GM19467 (cell line): ENCODE data around the gene SLC34A3.
"Not testable (repeated sequence)": the region's sequence is repeated elsewhere in the genome, so short reads cannot be mapped to it uniquely, and the experiment has no call there.

ENCODE experiments used
- ATAC-seq: cut with Tn5 transposase; IDR thresholded peaks from one replicate; pipeline ENCODE4 v1.9.1; 2021; ENCODE audit warnings: mild to moderate bottlenecking, moderate library complexity; ENCODE audit not compliant: unreplicated experiment

SLC34A3 gene

GRCh38 chr9:137254624-137255447 lies 24.1 kb downstream of the SLC34A3 start, which contains the start of gene NELFB:
Gene NELFB (plus strand): TSS chr9:137255327.
- ATAC-seq: peak; percentile 68

- peak; percentile 20 for ATAC-seq
These were observed 24.9 kb downstream of the SLC34A3 start for GRCh38 chr9:137255448-137256114.

GRCh38 chr9:137256362-137256761 lies 25.7 kb downstream of the SLC34A3 start:
- ATAC-seq: no peak

GRCh38 chr9:137256856-137257255 lies 26.2 kb downstream of the SLC34A3 start:
- no peak for ATAC-seq

- not testable (repeated sequence) for ATAC-seq
These were observed 31.6 kb downstream of the SLC34A3 start for GRCh38 chr9:137262173-137262908.

GRCh38 chr9:137262909-137263285 lies 32.2 kb downstream of the SLC34A3 start:
- ATAC-seq: no peak

GRCh38 chr9:137263506-137263905 lies 32.8 kb downstream of the SLC34A3 start:
- ATAC-seq: no peak

GRCh38 chr9:137264067-137264466 lies 33.4 kb downstream of the SLC34A3 start:
- ATAC-seq: no peak

- ATAC-seq: no peak
These were observed 34.9 kb downstream of the SLC34A3 start for GRCh38 chr9:137265496-137266161.

- ATAC-seq: no peak
These were observed 35.4 kb downstream of the SLC34A3 start for GRCh38 chr9:137266162-137266527.

GRCh38 chr9:137266585-137267453 lies 36.1 kb downstream of the SLC34A3 start:
- no peak for ATAC-seq

- no peak for ATAC-seq
These were observed 37.2 kb downstream of the SLC34A3 start for GRCh38 chr9:137267933-137268355.

GRCh38 chr9:137268538-137269201 lies 38.0 kb downstream of the SLC34A3 start:
- no peak for ATAC-seq

- no peak for ATAC-seq
These were observed 38.6 kb downstream of the SLC34A3 start for GRCh38 chr9:137269231-137269772.

- no peak for ATAC-seq
These were observed 40.4 kb downstream of the SLC34A3 start for GRCh38 chr9:137270929-137271695.

GRCh38 chr9:137271696-137272076 lies 41.0 kb downstream of the SLC34A3 start:
- ATAC-seq: no peak

GRCh38 chr9:137272241-137273094 lies 41.8 kb downstream of the SLC34A3 start:
- no peak for ATAC-seq

GRCh38 chr9:137273095-137273490 lies 42.4 kb downstream of the SLC34A3 start:
- ATAC-seq: no peak
